Measurements from ENCODE around the gene FAM200A. TPM values are rescaled to one million over a fixed set of nuclear protein-coding genes. Genes with fewer than 3 reads are reported as not detected.

FAM200A gene
- total and polyA plus RNA-seq, 2 of the 13 experiments (the other 11 are each of a cell fraction or from before 2014, with no cell fraction given): 4.7 to 6.3 TPM

DNA sequence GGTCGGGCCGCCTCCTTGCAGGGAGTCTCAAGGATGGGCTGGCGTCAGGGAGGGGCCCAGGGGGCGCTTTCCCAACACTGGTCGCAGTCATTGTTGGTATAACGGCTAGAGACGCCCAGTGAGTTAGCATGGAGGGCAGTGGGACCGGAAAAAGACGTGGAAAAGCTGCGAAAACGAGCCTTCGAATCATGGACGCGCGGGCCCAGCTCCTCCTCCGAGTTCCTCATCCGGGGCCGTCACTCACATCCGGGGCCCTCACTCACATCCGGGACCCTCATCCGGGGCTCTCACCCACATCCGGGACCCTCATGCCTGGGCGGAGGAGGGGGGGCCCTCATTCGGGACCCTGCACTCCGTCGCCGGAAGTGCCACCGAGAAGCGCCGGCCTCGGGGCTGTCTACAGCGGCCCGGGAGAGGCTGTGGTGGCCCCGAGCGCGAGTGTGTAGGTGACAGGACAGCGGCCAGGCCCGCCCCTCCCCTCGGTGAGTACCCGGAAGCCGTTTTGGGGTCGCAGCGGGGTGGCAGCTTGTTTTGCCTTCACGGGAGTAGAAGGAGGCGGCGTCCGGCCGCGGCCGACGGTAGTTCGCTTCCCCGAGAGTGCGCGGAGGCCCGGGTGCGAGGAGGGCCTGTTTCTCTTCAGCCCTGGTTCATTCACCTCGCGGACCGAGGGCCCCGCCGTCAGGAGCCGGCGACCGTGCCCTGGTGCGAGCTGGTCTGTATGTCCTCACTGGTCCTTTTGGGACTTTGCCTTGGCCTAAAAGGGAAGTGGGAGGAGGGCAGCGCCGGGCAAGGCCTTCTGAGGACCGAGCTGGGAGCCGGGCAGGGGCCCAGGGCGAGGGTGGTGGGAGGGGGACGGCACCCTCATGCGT, 6.6 kb upstream of the FAM200A start, which contains the start of gene ZNF655 (continued):
- TF ChIP-seq, protein P1, sequence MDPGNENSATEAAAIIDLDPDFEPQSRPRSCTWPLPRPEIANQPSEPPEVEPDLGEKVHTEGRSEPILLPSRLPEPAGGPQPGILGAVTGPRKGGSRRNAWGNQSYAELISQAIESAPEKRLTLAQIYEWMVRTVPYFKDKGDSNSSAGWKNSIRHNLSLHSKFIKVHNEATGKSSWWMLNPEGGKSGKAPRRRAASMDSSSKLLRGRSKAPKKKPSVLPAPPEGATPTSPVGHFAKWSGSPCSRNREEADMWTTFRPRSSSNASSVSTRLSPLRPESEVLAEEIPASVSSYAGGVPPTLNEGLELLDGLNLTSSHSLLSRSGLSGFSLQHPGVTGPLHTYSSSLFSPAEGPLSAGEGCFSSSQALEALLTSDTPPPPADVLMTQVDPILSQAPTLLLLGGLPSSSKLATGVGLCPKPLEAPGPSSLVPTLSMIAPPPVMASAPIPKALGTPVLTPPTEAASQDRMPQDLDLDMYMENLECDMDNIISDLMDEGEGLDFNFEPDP (CRISPR knock-in tag; conservative IDR thresholded peaks at IDR 0.05): no peak
- TF ChIP-seq, protein P2, sequence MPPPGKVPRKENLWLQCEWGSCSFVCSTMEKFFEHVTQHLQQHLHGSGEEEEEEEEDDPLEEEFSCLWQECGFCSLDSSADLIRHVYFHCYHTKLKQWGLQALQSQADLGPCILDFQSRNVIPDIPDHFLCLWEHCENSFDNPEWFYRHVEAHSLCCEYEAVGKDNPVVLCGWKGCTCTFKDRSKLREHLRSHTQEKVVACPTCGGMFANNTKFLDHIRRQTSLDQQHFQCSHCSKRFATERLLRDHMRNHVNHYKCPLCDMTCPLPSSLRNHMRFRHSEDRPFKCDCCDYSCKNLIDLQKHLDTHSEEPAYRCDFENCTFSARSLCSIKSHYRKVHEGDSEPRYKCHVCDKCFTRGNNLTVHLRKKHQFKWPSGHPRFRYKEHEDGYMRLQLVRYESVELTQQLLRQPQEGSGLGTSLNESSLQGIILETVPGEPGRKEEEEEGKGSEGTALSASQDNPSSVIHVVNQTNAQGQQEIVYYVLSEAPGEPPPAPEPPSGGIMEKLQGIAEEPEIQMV (CRISPR knock-in tag; IDR thresholded peaks at IDR 0.05; ENCODE audit: low read depth): no peak
- TF ChIP-seq CSRNP2 (CRISPR knock-in tag; conservative IDR thresholded peaks at IDR 0.05; ENCODE audit: low read depth) (no peak), KLF6 (CRISPR knock-in tag; IDR thresholded peaks at IDR 0.05) (peak; percentile 32; the same call in 1 of the 2 replicates), ZNF737 (CRISPR knock-in tag; IDR thresholded peaks at IDR 0.05; ENCODE audit: borderline replicate concordance) (0 out of 2 replicates have a peak, but pooled peaks have one; percentile 65), ZNF878 (CRISPR knock-in tag; IDR thresholded peaks at IDR 0.05) (peak; percentile 2; the same call in 1 of the 2 replicates), ZFP90 (CRISPR knock-in tag; IDR thresholded peaks at IDR 0.05; ENCODE audit: borderline replicate concordance) (no peak; the same call in 1 of the 2 replicates), ZNF556 (CRISPR knock-in tag; IDR thresholded peaks at IDR 0.05; ENCODE audit: borderline replicate concordance) (no peak), PRDM4 (CRISPR knock-in tag; IDR thresholded peaks at IDR 0.05; ENCODE audit: borderline replicate concordance) (no peak), HNRNPUL1 (IDR thresholded peaks at IDR 0.05; ENCODE audit: low read depth, low read length) (peak; percentile 50; the same call in 1 of the 2 replicates)
- TF ChIP-seq, protein P3, sequence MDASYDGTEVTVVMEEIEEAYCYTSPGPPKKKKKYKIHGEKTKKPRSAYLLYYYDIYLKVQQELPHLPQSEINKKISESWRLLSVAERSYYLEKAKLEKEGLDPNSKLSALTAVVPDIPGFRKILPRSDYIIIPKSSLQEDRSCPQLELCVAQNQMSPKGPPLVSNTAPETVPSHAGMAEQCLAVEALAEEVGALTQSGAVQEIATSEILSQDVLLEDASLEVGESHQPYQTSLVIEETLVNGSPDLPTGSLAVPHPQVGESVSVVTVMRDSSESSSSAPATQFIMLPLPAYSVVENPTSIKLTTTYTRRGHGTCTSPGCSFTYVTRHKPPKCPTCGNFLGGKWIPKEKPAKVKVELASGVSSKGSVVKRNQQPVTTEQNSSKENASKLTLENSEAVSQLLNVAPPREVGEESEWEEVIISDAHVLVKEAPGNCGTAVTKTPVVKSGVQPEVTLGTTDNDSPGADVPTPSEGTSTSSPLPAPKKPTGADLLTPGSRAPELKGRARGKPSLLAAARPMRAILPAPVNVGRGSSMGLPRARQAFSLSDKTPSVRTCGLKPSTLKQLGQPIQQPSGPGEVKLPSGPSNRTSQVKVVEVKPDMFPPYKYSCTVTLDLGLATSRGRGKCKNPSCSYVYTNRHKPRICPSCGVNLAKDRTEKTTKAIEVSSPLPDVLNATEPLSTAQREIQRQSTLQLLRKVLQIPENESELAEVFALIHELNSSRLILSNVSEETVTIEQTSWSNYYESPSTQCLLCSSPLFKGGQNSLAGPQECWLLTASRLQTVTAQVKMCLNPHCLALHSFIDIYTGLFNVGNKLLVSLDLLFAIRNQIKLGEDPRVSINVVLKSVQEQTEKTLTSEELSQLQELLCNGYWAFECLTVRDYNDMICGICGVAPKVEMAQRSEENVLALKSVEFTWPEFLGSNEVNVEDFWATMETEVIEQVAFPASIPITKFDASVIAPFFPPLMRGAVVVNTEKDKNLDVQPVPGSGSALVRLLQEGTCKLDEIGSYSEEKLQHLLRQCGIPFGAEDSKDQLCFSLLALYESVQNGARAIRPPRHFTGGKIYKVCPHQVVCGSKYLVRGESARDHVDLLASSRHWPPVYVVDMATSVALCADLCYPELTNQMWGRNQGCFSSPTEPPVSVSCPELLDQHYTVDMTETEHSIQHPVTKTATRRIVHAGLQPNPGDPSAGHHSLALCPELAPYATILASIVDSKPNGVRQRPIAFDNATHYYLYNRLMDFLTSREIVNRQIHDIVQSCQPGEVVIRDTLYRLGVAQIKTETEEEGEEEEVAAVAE (CRISPR knock-in tag; IDR thresholded peaks at IDR 0.05; ENCODE audit: borderline replicate concordance): 0 out of 2 replicates have a peak, but pooled peaks have one; percentile 47
- TF ChIP-seq, protein P4, sequence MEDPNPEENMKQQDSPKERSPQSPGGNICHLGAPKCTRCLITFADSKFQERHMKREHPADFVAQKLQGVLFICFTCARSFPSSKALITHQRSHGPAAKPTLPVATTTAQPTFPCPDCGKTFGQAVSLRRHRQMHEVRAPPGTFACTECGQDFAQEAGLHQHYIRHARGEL (CRISPR knock-in tag; IDR thresholded peaks at IDR 0.05): peak; percentile 19; the same call in 1 of the 2 replicates
- TF ChIP-seq, protein P5, sequence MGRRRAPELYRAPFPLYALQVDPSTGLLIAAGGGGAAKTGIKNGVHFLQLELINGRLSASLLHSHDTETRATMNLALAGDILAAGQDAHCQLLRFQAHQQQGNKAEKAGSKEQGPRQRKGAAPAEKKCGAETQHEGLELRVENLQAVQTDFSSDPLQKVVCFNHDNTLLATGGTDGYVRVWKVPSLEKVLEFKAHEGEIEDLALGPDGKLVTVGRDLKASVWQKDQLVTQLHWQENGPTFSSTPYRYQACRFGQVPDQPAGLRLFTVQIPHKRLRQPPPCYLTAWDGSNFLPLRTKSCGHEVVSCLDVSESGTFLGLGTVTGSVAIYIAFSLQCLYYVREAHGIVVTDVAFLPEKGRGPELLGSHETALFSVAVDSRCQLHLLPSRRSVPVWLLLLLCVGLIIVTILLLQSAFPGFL (CRISPR knock-in tag; IDR thresholded peaks at IDR 0.05): no peak

Measured in HepG2 (cell line).